Measurements from ENCODE around the gene KLHL33.

DNA sequence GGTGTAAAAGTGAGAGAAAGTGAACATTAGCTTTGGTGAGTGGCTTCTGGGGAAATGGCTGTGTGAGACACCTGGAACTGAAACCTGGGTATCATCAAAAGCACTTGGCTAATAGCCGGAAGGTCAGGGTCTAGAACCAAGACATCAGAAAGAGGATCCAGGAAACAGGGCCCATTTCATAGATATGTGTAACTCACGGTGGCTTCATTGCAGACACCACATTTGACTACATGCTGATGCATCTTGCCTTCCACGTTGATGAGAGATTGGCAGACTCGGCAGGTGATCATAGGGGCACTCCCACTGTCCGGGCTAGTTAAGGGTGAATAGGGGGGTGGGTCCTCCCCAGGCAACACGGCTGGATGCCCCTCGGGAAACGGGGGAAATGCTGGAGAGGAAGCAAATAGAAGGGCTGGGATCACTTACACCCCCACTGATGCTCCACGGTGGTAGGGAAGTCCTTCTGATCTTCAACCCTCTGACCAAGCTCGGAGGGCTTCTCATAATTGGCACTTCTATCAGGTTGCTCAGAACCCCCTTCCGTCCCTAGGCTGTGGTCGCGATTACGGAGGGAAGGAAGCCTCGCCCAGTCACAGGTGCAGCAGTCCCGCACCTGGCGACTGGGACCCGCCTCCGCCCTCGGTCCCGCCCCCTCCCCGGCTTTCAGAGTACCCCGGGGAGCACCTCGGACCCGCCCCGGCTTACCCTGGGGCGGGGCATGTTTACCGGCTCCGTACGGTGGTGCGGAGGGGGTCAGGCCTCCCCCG lies 24.7 kb upstream of the KLHL33 start:
- TF ChIP-seq POLR2A (IDR thresholded peaks at IDR 0.05; ENCODE audit: low read depth, low read length) = no peak
- no peak for TF ChIP-seq TAF1 (IDR thresholded peaks at IDR 0.05; ENCODE audit: borderline replicate concordance, low read depth, low read length)
